ENCODE data around the gene CCR5.

CCR5 gene

GRCh38 chr3:46337911-46338310 is 32.8 kb upstream of the CCR5 start:
- peak; percentile 52 for DNase-seq (ENCODE audit: low read depth)

GRCh38 chr3:46338840-46339239 is 31.9 kb upstream of the CCR5 start:
- H3K4me3 ChIP-seq (ENCODE audit: low read length), result no peak overlapping the region
- no peak for DNase-seq (ENCODE audit: low read depth)
- TF ChIP-seq CTCF (IDR thresholded peaks at IDR 0.05; ENCODE audit: insufficient read depth, low read depth, low read length, missing control alignments), result no peak

More at GRCh38 chr3:46337911-46338310, 32.8 kb upstream of the CCR5 start:
- H3K4me3 ChIP-seq (ENCODE audit: low read length), result no peak overlapping the region
- TF ChIP-seq CTCF (IDR thresholded peaks at IDR 0.05; ENCODE audit: insufficient read depth, low read depth, low read length, missing control alignments), result no peak

- TF ChIP-seq CTCF (IDR thresholded peaks at IDR 0.05; ENCODE audit: insufficient read depth, low read depth, low read length, missing control alignments), result no peak
Observed at GRCh38 chr3:46344476-46344875, 26.3 kb upstream of the CCR5 start.

GRCh38 chr3:46348823-46349482 is 21.8 kb upstream of the CCR5 start:
- H3K4me3 ChIP-seq (ENCODE audit: low read length), result no peak overlapping the region
- no peak for TF ChIP-seq CTCF (IDR thresholded peaks at IDR 0.05; ENCODE audit: insufficient read depth, low read depth, low read length, missing control alignments)
- no peak for DNase-seq (ENCODE audit: low read depth)

More at GRCh38 chr3:46344476-46344875, 26.3 kb upstream of the CCR5 start:
- H3K4me3 ChIP-seq (ENCODE audit: low read length), result no peak overlapping the region
- no peak for DNase-seq (ENCODE audit: low read depth)

- no peak for DNase-seq (ENCODE audit: low read depth)
- no peak for TF ChIP-seq CTCF (IDR thresholded peaks at IDR 0.05; ENCODE audit: insufficient read depth, low read depth, low read length, missing control alignments)
- H3K4me3 ChIP-seq (ENCODE audit: low read length), result no peak overlapping the region
Observed at GRCh38 chr3:46349484-46350261, 21.1 kb upstream of the CCR5 start.

GRCh38 chr3:46350262-46350565 is 20.5 kb upstream of the CCR5 start:
- DNase-seq (ENCODE audit: low read depth), result no peak
- TF ChIP-seq CTCF (IDR thresholded peaks at IDR 0.05; ENCODE audit: insufficient read depth, low read depth, low read length, missing control alignments), result no peak
- no peak overlapping the region for H3K4me3 ChIP-seq (ENCODE audit: low read length)
